Cerebellar nuclear complex (tissue), 1 donor: Measurements from ENCODE around the gene LMO1.

Experiments used
- DNase-seq, 2 experiments: peaks; one replicate each; lab custom pipeline; 2025; lab: John Stamatoyannopoulos, UW

The LMO1 gene

DNA sequence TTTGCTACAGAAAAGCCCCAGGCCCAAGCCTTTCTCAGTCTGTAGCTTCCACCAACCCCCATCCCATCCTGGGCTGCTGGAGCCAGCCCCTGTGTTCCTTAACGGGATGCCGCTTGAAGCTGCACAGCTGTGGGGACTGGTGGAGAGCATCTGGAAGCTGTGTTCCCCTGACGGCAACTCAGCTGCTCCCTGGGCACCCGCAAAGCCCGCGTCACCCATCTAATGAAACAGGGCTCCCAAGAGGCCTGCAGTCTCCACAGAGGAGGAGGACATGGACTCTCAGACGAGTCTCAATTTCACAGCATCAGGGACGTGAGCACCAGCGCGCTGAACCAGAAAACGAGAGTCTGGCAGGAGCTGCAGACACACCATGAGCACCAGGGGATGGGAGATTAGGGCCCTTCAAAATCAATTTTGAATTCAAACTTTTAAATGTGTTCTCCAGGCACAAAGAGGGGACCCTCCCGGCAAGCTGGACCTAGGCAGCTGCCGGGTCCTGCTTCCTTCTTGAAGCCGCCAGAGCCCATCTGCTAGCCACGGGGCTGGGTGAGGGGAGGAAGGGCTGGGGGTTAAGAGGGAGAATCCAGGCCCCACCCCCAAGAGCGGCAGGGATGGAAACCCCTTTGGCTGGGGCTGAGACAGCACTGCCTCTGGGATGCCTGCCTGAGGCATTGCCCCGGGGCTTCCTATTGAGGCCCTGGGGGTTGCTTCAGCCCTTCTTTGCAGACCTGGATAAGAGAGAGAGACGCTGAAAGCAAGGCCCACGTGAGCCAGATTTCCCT lies 21.0 kb downstream of the LMO1 start:
- no peak for DNase-seq

DNA sequence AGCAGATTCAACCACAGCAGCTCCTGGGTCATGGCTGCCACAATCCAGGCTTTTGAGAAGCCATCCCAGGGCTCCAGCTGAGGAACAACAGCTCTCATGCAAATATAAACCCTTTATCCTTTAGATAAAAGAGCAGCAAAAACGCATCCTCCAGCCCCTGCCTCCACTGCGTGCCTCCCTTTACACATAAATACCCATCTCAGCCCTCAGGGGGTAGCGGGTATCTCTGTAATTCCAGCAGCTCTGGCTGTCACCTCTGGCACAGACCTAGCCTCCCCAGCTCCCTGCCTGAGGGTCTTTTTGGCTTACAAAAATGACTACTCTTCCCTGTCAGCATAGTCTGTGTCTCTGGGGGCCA lies 21.6 kb downstream of the LMO1 start:
- no peak for DNase-seq

DNA sequence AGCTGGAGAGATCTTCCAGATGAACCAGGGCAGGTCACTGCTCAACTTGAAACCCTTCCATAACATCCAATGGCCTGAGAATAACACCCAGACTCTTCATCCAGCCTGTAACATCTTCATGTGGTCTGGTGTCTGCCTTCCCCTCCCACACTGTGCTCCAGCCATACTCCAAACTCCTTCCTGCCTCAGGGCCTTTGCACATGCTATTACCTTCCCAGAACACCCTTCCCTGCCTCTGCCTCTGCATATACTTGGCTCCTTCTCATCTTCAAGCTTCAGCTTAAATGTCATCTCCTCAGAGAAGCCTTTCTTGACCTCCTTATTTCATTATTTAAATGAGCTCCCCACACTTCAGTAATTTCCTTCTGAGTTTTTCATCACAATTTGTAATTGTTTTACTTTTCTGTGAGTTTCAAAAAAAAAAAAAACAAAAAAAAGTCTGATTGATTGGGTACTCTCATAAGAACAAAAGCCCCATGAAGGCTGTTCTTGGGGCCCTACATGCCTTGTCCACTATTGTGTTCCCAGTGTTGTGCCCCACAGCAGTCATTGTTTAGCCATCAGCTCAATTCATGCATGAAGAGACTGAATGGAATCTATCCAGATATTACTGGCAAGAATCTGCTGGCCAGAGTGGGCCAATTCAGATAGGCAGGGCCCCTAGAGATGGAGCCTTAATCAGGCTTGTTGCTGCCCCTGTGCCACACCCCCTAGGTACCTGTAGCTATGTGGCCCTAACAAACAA lies 22.1 kb downstream of the LMO1 start:
- DNase-seq = no peak

DNA sequence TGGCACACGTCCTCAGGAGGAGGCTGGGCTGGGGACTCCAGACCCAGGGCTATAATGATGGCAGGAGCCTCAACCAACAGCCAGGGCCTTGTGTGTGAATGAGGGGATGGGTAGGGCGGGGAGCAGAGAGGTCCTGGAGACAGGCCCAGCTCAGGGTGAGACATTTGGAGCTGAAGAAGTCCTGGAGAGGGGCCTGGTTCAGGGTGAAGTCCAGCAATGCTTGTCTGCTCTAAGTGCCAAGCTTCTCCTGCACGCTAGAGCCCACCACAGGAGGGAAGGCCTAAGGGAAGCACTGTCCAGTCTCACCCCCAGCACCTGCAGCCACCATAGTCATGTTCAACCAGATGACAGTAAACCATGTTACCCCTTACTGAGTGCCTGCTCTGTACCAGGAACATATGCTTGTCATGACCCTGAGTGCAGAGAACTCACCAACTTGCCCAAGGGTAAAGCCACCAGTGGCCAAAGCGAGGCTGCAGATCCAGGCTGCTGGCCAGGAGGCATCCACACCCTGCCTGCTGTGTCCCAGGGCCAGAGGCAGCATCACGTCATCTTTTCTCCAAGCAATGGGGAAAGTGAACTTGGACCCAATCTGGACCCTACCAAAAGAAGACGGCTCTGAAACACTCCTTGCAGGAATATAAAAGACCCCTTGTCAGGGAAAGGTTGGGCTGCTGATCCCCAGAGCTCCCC lies 24.0 kb downstream of the LMO1 start:
- no peak for DNase-seq

DNA sequence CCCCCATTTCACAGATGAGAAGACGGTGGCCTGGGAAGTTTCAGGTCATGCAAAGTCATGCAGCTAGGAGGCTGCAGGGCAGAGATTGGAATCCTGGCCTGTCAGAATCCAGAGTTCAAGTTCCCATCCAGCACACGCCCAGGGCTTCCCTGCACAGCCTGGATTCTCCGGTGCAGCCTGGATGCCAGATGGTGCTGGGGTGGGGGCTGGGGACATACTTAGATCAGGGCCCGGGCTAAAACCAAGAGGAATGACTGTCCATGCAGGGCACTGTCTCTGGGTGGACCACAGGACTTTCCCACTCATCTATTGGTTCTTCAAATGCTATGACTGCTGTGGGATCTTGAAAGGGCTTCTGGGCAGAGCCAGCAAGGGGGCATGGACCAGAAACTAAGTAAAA lies 24.6 kb downstream of the LMO1 start:
- DNase-seq = no peak

DNA sequence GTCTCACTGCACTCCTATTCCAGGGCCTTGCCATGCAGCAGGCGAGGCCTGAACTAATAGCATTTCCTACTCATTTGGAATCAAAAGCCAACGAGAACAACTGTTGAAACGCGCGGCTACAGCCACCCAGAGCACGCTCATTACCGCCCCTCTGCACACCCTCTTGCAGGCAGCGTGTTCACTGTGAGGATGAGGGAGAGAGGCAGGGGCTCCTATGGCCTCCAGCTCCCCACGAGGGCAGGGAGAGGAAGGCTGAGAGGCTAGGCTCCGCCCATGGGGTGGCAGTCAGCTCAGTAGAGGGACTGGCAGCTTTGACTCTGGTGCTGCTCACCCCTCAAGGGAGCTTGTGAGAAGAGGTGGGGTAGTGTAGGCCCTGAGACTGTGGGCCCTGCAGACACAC lies 26.2 kb downstream of the LMO1 start:
- no peak for DNase-seq

DNA sequence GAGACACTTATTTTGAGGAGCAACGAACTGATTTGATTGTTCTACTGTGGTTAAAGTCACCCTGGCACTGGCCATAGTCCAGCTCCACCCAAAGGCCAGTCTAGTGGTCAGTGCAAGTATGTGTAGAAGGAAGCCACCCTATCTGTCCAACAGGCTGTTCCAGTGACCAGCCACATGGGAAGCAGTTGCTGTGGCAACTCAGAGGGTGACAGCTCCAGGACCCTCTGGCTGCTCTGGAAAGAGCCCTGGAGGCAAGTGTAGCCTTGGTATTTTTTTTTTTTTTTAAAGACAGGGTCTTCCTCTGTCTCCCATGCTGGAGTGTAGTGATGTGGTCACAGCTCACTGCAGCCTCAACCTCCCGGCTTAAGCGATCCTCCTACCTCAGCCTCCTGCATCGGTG lies 27.8 kb downstream of the LMO1 start:
- DNase-seq = no peak

DNA sequence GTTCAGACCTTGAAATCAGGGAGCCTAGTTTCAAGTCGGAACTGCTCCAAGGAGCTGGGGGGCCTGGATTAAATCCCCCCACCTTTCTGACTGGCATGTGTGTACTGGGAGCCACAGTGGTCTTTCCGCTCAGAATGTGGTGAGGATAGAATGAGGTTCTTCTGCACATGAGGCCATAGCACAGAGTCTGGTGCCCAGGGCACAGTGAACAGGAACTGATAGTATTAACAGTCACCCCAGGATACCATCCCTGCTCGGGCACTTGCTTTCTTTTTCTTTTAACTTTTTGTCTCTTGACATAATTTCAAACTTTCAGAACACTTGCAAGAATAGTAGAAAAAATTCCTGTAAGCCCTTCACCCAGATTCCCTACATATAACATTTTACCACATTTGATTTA lies 28.8 kb downstream of the LMO1 start:
- no peak for DNase-seq

DNA sequence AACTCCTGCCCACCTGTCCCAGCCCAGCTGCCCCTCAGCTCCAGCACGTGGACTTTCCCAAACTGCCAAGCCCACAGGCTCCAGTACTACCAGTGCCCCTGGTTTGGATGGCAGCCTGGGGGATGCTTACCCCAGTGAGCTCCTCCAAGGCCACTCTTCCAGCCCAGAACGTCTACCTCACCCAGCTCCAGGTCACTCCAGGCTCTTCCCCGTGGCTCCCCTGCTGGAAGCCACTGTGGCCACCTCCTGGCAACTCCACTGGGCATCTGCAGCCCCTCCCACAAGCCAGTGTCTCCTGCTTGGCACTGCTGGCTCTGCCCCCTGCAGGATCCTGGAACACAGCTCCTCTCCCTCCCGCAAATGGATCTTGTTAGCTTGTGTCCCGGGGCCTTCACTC lies 29.3 kb downstream of the LMO1 start:
- DNase-seq = no peak

DNA sequence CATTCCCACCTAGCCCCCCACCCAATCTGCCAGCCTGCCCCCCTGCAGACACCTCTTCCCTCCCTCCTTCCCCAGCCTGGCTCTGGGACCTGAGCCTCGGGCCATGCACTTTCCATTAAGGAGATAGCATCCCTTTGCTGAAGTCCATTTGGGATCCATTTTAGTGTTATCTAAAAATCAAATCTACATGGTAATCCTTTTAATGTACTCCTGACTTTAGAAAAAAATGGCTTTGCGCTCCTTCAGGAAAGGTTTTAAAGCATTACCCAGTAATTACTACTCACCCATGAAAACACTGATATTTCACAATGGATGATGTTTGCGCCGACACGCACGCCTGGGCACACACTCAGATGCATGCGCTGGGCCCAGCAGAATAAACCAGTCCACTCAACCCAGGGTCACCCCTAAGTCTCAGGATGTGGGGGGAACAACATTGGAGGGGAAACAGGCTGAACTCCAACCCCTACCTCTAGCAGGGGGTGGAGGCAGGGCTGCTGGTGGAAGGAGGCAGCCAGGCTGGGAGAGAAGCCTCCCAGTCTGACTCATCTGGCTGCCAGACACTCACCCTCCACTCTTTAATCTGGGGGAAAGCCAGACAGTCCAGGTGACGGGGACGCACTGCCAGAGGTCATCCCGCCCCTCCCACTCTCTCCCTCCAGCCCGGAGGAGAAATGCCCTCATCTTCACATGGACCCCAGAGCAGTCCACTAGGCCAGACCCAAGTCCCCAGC lies 29.8 kb downstream of the LMO1 start:
- DNase-seq = no peak

DNA sequence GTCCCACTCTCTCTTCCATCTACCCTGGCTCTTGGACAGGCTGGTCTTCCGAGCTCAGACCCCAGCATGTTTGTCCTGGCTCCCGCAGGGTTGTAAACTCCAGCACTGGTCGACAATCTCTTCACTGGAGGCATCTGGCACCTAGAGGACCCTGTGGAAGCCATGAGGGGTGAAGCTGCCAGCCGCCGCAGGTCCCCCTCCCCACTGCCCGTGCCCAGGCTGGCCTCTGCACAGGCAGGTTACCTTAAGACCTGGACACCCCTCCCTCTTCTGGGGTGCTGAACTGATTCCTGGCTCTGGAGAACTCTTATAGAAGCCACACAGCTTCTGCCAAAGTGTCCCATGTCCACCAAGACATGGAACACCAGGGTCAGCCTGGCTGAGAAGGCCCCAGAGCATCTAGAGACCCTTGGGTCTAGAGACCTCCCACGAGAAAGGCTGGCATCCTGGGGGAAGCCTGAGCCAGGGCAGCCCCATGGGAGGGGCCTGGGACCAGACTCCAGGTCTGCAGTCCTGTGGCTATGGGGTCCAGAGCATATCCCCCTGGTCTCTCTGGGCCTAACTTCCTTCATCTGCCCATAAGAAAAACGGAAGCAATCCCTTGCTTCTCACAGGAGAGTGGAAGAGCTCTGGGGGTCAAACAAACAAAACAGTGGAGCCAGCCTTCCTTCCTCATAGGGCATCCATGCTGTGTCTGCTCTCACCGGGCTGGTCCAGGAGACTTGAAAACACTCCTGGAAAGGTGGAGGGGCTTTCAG lies 30.6 kb downstream of the LMO1 start:
- no peak for DNase-seq

DNA sequence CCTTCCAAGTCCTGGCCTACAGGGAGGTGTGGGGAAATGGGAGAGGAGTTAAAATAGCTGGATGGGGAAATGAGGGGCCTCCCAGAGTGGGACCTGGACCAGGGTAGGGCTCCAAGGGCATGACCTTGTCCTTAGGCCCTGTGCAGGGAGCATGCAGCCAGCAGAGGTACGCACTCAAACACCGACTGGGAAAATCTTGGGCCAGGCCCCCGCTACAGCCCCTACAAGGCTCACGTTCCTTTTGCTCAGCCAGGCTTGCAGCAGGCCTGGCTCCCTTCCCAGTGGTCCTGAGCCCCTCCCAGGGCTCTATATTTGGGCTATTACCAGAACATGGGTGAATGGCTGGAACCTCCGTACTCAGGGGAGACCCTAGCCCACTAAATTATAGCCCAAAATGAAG lies 31.3 kb downstream of the LMO1 start:
- no peak for DNase-seq

DNA sequence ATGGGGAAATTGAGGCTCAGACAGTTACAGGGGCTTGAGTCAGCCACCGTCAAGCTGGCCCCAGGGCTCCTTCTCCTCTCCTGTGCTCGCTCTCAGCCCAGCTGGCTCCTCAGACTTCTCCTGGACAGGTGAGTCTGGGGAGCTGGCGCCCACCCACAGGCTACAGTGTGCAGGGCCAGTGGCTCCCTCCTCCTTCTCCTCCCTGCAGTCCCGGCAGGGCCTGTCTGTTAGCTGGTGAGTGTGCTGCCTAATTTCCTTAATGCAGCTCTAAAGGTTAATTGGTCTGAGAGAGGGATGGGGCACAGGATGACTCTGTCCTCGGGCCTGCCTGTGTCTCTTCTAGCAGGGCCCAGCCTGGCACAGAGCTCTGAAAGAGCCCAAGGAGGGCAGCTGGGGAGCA lies 31.7 kb downstream of the LMO1 start:
- DNase-seq = no peak

DNA sequence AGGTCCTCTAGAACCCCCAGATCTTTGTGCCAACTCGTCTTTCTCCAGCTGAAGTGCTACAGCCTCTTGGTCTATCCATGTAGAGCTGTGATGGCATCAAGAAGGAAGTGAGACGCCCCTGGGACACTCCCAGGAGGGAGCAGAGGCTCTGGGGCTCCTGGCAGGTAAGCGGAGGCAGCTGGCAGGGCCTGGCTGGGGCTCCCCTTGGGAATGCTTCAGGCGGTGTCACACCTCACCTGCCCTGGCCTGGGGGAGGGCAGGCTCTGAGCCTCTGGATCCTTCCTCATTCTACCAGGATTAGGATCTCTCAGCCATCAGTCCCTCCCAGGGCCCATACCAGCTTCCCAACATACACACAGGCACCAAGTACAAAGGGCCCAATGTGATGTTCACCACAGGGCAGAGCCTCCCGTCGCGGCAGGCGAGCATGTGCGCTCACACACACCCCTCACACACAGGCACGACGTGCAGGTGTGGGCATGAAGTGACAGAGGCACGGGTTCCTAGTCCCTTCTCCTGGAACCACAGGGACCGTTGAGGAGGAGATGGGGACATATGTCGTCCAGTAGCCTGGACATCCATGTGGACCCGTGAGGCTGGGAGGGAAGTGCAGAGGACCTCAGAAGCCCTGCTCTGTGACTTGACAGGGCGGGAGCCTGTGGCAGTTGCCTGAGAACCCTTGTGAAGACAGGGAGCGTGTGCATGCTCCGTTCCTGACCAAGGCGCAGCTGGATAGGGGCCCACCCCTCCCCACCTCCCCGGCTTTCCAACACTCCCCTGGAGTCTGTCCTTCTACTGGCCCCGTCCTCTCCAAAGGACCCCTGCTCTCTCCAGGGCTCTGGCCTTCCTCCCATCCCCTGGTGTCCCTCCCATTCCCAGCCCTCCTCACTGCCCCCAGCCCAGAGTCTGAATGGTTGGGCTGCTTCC lies 32.5 kb downstream of the LMO1 start:
- DNase-seq = no peak

DNA sequence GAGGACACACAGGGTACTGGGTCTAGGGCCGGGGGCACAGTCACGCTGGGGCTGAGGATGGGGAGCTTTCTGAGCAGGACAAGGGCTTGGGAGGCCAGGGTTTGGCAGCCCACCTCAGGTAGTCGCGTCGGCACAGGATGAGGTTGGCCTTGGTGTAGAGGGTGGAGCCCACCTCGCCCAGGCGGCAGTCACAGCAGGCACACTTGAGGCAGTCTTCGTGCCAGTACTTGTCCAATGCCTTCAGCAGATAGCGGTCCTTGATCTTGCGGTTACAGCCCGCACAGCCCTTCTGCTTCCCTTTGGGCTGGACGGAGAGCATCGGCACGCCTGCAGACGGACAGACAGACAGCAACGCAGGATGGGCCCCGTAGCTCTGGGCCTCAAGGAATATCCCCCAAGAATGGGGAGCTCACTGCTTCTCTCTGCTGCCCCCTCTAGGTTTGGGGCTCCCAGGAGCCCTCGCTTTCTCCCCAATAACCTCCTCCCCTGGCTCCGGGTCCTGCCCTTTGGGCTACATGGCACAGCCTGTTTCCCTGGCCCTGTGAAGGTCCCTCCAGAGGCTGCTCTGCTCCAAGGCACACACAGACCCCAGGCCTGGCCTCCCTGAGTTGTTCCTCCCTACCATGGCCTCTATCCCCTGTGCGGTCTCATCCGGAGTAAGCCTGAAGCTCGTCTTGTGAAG lies 33.4 kb downstream of the LMO1 start:
- DNase-seq = no peak

DNA sequence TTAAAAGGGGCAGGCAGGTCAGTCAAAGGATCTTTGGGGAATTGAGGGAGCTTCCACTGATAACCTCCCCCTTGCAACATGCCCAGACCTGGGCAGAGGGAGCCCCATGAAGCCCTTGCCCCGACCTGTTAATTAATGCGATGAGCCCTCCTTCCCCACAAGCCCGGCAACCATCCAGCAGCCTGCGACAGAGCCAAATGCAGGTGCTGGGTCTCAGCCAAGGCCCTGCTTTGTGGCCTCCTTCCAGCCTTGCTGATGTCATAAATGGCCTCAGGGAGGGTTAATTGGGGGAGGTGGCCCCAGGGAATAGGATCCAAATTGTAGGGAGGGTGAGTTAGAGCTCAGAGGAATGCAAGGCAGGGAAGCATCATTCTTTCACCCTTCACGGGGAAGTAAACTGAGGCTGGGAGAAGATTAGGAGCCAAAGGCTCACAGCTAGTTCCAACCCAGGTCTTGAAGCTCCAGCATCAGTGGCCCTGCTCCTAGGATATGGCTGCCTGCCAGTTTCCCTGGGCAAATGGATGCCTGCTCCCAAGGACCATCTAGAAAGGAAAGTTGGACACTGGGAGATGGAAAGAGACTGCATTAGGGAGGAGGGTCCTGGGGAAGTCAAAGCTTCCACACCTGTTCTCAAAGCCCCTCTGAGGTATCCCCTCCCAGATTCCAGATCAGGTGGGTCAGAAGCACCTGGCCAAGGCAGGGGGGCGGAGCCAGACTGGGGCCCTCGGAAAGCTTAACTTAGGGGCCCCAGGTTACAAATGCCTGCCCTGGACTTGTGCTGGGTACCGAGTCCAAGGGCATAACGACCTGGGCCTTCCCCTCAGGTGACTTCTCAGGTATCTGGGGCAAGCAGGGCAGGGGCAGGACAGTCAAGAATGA lies 34.1 kb downstream of the LMO1 start:
- DNase-seq = no peak

DNA sequence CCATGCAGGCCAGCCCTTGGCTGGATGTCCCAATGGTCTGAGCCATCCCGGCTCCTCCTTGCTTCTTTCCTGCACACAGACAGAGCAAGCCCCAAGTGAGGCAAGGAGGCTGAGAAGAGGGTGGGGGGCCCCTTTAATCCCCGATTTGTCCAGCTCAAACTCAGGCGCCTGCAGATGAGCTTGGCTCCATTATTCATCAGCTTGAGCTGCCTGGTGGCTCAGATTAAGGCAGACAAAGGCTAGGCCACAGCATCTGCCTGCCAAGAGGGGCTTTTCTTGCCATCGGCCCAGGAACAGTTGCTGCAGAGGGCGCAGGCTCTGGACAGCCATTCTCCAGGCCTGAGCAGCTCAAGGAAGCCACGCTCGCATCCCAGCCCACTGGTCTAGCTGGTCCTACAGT lies 35.4 kb downstream of the LMO1 start:
- no peak for DNase-seq

DNA sequence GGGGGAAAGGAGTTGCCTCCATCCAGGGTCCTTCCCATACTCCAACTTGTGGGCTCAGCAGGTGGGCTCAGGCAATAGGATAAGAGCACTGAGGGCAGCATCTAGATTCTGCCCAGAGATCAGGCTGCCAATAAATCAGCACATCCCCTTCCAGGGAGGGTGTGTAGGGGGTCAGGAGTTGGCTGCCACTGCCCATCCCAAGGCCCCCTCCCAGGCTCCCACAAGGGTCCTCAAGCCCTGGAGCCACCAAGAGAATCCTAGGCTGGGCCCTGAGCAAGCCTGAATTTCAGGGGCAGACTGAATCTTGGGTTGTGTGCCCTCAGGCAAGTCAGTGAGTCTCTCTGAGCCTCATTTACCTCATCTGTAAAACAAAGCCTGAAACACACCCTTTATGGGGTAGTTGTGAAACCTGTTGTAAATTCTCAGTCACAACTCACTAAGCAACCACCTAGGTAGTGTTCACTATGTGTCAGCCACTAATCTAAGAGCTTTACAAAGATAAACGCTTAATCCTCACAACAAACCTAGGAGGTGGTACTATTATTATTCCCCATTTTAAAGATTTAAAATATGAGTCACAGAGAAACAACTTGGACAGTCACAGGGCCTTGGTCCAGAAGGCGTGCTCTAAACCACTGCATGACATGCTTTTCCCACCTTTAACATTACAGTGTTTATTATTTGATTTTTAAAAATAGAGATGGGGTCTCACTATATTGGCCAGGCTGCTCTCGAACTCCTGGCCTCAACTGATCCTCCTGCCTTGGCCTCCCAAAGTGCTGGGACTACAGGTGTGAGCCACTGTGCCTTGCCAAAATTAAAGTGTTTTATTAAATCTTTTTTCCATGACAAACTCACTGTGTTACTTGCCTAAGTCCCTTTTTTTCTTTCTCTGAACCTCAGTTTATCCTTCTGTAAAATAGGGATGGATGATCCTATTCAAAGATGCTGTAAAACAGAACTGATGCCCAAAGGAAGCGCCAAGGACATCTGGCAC lies 36.2 kb downstream of the LMO1 start:
- no peak for DNase-seq
